Panc1 (cell line): ENCODE results near the gene OR6C2. TPM values are rescaled to one million over a fixed set of nuclear protein-coding genes. Genes with fewer than 3 reads are reported as not detected.

ENCODE experiments used
- ATAC-seq: fragments of 200-7000 bp; cut with Tn5 transposase; 2 replicates; pipeline ENCODE4 v1.9.1; 2020; ENCODE audit warnings: mild to moderate bottlenecking, moderate library complexity
- BruUV-seq: library from RNA; stranded (reverse); fragments of 400-500 nt; replicated peaks from 2 replicates; lab custom pipeline; 2021; lab: Mats Ljungman, UMichigan
- CTCF ChIA-PET: fragments of 300-600 bp; sonication (Branson Sonifier 250); formaldehyde crosslinking; loops from one replicate; lab custom pipeline; 2022; ENCODE audit warnings: antibody characterized with exemption; lab: Charles Lee
- POLR2A ChIA-PET: fragments of 300-600 bp; sonication (Branson Sonifier 250); formaldehyde crosslinking; loops from one replicate; lab custom pipeline; 2022; ENCODE audit warnings: antibody characterized with exemption; lab: Charles Lee
- DNase-seq: peaks from one replicate; pipeline ENCODE4 v3.0.0-alpha.2; 2010; ENCODE audit warnings: low read depth, low spot score
- H3K27ac ChIP-seq: 2 replicates; pipeline ENCODE4 v1.5.1; 2011; ENCODE audit warnings: mild to moderate bottlenecking, low read length, inconsistent platforms
- H3K27me3 ChIP-seq: fragments of 200-500 bp; sonication (Bioruptor generic); 2 replicates; pipeline ENCODE4 v1.6.0; 2014; ENCODE audit warnings: low read length, inconsistent platforms; ENCODE audit not compliant: control insufficient read depth, insufficient read depth
- H3K36me3 ChIP-seq: fragments of 200-500 bp; sonication (Bioruptor generic); 2 replicates; pipeline ENCODE4 v1.5.1; 2014; ENCODE audit warnings: inconsistent platforms, mild to moderate bottlenecking, low read length, moderate library complexity; ENCODE audit not compliant: control insufficient read depth, insufficient read depth
- H3K4me1 ChIP-seq: 2 replicates; pipeline ENCODE4 v1.5.1; 2011; ENCODE audit warnings: inconsistent platforms, mild to moderate bottlenecking, low read length, moderate library complexity; ENCODE audit not compliant: control insufficient read depth, insufficient read depth
- H3K4me3 ChIP-seq, 2 experiments: 2 replicates each; pipeline ENCODE4 v1.5.1; 2011 to 2012; ENCODE audit warnings: low read depth in 2 of 2, low read length in 2 of 2, mild to moderate bottlenecking in 2 of 2, inconsistent platforms in 1 of 2, moderate library complexity in 1 of 2
- H3K9me3 ChIP-seq: fragments of 200-500 bp; sonication (Bioruptor generic); 2 replicates; pipeline ENCODE4 v1.5.1; 2014; ENCODE audit warnings: low read depth, mild to moderate bottlenecking, inconsistent platforms, low read length, moderate library complexity; ENCODE audit not compliant: control insufficient read depth, insufficient read depth
- CTCF ChIP-seq: fragments of 450-650 bp; IDR thresholded peaks from 2 replicates; pipeline ENCODE4 v1.5.1; 2017; ENCODE audit warnings: mild to moderate bottlenecking
- POLR2AphosphoS5 ChIP-seq: IDR thresholded peaks from 2 replicates; pipeline ENCODE4 v1.6.1; 2012; ENCODE audit warnings: mild to moderate bottlenecking, low read depth, low read length, moderate library complexity
- REST ChIP-seq, 2 experiments: IDR thresholded peaks; 2 replicates each; pipeline ENCODE4 v1.6.1; 2011 to 2012; ENCODE audit warnings: low read depth in 2 of 2, control low read depth in 1 of 2, low read length in 1 of 2, mild to moderate bottlenecking in 1 of 2, moderate library complexity in 1 of 2; ENCODE audit not compliant: insufficient read depth in 1 of 2
- SIN3A ChIP-seq: IDR thresholded peaks from 2 replicates; pipeline ENCODE4 v1.6.1; 2012; ENCODE audit warnings: low read depth, mild to moderate bottlenecking, low read length, moderate library complexity, borderline replicate concordance; ENCODE audit not compliant: insufficient read depth
- TCF7L2 ChIP-seq: IDR thresholded peaks from 2 replicates; pipeline ENCODE4 v1.6.1; 2011; ENCODE audit warnings: mild to moderate bottlenecking, low read depth, low read length, inconsistent platforms
- in situ Hi-C: cut with HindIII; loops from 2 replicates; pipeline ENCODE4 v1.10.0; 2016; ENCODE audit warnings: low sequenced_read_pairs, low pct_unique_long_range_greater_than_20kb
- intact Hi-C: fragments of 100-400 bp; cut with micrococcal nuclease; formaldehyde crosslinking; loops from one replicate; pipeline ENCODE4 v1.10.0; 2022; ENCODE audit not compliant: unreplicated experiment
- total RNA-seq: library from RNA; stranded (reverse); gene quantifications from one replicate; pipeline ENCODE4 v1.2.1, GENCODE V29; 2021; ENCODE audit not compliant: unreplicated experiment

Gene OR6C2
- total RNA-seq, 1 experiment from 2014 or later = not detected

DNA sequence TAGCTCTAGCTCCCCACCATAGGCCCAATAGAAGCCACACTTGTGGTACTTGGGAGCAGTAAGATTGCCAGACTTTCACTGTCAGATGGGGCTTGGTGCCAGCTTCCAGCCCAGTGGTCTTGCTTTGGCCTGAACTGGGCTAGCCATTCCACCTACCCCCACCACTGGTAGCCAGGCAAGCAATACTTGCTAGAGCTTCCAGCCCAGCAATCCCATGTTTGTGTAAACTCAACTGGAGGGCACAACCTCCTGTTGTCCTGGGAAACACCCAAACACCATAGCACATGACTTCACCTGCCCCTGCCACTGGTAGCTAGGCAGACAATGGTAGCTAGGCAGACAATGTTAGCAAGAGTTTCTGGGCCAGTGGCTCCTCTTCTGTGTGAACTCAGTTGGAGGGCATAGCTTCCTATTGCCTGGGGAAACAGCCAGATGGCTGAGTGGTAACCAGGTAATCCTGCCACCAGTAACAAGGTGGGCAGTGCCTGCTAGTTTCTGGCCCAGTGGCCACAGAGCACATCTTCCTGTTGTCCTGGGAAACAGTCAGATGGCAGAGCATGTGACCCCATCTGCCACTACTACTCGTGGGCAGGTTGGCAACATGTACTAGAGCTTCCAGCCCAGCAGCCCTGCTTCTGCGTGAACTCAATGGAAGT lies 23.4 kb upstream of the OR6C2 start:
- BruUV-seq = no TSS peak
- Histone ChIP-seq H3K27me3 (peaks cover 3% of the 10 kb centered on the region; the same call in 1 of the 2 replicates), H3K9me3 (no peaks in the 10 kb centered on the region), H3K36me3 (no peaks in the 10 kb centered on the region), H3K27ac (no peak overlapping the region), H3K4me1 (no peaks in the 10 kb centered on the region), H3K4me3 (no peak overlapping the region)
- no peak for DNase-seq
- TF ChIP-seq POLR2AphosphoS5 = no peak
- TF ChIP-seq REST (IDR thresholded peaks at IDR 0.05; ENCODE audit: insufficient read depth in 1 of 2, low read depth in 2 of 2, low read length in 1 of 2) = no peak
- no peak for TF ChIP-seq TCF7L2
- TF ChIP-seq CTCF = no peak
- no peak for TF ChIP-seq SIN3A
- intact Hi-C loops (no loop called here), in situ Hi-C loops (no loop called here)
- POLR2A ChIA-PET = no interaction called here
- CTCF ChIA-PET = no interaction called here
- no peak for ATAC-seq

DNA sequence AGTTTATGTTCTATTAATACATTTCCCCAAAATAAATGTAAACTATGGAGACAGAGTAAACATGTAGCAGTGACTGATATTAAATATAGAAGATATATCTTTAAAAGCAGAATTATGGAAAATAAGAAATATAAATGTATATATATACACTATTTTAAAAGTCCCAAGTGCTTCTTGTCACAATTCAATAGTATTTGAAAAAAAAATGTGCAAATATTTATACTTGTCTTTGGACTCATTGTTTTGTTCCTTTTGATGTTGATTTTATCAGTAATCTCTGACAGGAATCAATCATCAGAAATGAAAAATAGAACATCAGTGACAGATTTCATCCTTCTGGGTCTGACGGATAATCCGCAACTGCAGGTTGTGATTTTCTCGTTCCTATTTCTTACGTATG lies 17.9 kb upstream of the OR6C2 start, which contains the start of gene OR6C76:
OR6C76 (plus strand) TSS at position 301 of the 400 bp plus-strand sequence; CDS start at position 301, 0 bp downstream.
- TF ChIP-seq POLR2AphosphoS5 (no peak), TCF7L2 (no peak), REST (IDR thresholded peaks at IDR 0.05; ENCODE audit: insufficient read depth in 1 of 2, low read depth in 2 of 2, low read length in 1 of 2) (no peak), SIN3A (no peak), CTCF (no peak)
- intact Hi-C loops = no loop called here
- Histone ChIP-seq H3K36me3 (no peaks in the 10 kb centered on the region), H3K4me1 (no peaks in the 10 kb centered on the region), H3K27ac (no peak within 1 kb of the TSS), H3K9me3 (no peaks in the 10 kb centered on the region), H3K4me3 (no peak within 1 kb of the TSS), H3K27me3 (no peaks in the 10 kb centered on the region)
- ChIA-PET POLR2A (no interaction called here), CTCF (no interaction called here)
- in situ Hi-C loops = no loop called here
- no peak for ATAC-seq
- no TSS peak for BruUV-seq
- DNase-seq = no peak
